ENCODE results near the gene GNAT2.

- TF ChIP-seq CTCF (IDR thresholded peaks at IDR 0.05 in 8 of 11, conservative IDR thresholded peaks at IDR 0.05 in 3 of 11) (no peak), POLR2AphosphoS5 (IDR thresholded peaks at IDR 0.05) (no peak), POLR2A (IDR thresholded peaks at IDR 0.05) (no peak)
These were observed 9.5 kb downstream of the GNAT2 start for GRCh38 chr1:109609881-109610280.
